Right atrium auricular region (tissue), 2 donors: ENCODE results near the gene LRP2. TPM values are rescaled to one million over a fixed set of nuclear protein-coding genes. Genes with fewer than 3 reads are reported as not detected.

Experiments used
- DNase-seq: peaks from one replicate; pipeline ENCODE4 v3.0.0-alpha.2; 2019; ENCODE audit warnings: low spot score
- H3K27ac ChIP-seq, 2 donors: fragments of 200-600 bp; sonication (generic); 1 replicate in 1 of 2; 2 replicates in 1 of 2; pipeline ENCODE4 v1.5.1; 2016 to 2019
- H3K27me3 ChIP-seq, 2 donors: fragments of 200-600 bp; sonication (generic); one replicate each; pipeline versions ENCODE4 v1.5.1 to v1.6.0; 2017 to 2019
- H3K36me3 ChIP-seq: fragments of 200-600 bp; sonication (generic); one replicate; pipeline ENCODE4 v1.5.1; 2016
- H3K4me1 ChIP-seq, 2 donors: fragments of 200-600 bp; sonication (generic); one replicate each; pipeline versions ENCODE4 v1.5.1 to v1.6.0; 2017 to 2019
- H3K4me3 ChIP-seq, 2 donors: fragments of 200-600 bp; sonication (generic); 1 replicate in 1 of 2; 2 replicates in 1 of 2; pipeline ENCODE4 v1.5.1; 2017 to 2019; ENCODE audit warnings: mild to moderate bottlenecking in 1 of 2, moderate library complexity in 1 of 2
- H3K9me3 ChIP-seq, 2 donors: fragments of 200-600 bp; sonication (generic); one replicate each; pipeline ENCODE4 v1.5.1; 2019
- total RNA-seq, 2 donors: library from RNA; depleted of rRNA; stranded (reverse); fragments of >200 nt; gene quantifications; one replicate each; pipeline ENCODE4 v1.1.0, GENCODE V29; 2016
- TF ChIP-seq, protein P1 (sequence below), 2 donors: fragments of 200-600 bp; sonication (generic); IDR thresholded peaks; one replicate each; pipeline ENCODE4 v1.5.1; 2019; ENCODE audit warnings: antibody characterized with exemption in 2 of 2

Gene LRP2
- total RNA-seq, 2 donors from 2014 or later: 8.1 to 14.8 TPM

DNA sequence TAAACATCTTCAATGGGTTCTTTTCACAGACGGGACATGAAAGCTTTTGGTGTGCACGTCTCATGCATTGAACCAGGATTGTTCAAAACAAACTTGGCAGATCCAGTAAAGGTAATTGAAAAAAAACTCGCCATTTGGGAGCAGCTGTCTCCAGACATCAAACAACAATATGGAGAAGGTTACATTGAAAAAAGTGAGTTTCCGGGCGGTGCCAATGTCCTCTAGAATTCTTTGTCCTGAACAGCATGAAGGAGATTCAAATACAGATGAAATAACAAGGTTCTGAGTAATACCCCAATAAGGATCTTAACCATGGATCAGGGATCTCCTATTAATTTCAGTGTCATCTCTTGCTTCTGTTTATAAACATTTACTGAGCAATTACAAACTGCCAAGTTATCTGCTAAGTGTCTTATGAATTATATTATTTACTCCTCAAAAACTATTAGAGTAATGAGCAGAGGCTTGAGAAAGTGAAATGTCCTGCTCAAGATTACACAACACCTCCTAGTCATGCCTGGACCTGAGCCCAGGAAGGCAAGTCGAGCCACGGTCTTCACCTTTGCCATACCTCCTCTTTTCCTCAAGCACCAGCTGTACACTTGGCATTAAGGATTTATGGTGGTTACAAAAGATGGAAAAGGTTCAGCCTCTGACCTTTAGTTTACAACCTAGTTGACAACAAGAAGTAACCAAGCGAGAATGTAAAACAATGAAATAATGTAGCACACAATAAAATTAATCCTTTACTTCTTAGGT is 270.4 kb downstream of the LRP2 start:
- Histone ChIP-seq H3K27me3 (no peaks in the 10 kb centered on the region), H3K4me1 (peaks cover 0 to 25% of the 10 kb centered on the region in 2 donors), H3K9me3 (no peaks in the 10 kb centered on the region), H3K36me3 (peaks cover 15% of the 10 kb centered on the region), H3K4me3 (no peak overlapping the region), H3K27ac (no peak overlapping the region)
- TF ChIP-seq, protein P1, sequence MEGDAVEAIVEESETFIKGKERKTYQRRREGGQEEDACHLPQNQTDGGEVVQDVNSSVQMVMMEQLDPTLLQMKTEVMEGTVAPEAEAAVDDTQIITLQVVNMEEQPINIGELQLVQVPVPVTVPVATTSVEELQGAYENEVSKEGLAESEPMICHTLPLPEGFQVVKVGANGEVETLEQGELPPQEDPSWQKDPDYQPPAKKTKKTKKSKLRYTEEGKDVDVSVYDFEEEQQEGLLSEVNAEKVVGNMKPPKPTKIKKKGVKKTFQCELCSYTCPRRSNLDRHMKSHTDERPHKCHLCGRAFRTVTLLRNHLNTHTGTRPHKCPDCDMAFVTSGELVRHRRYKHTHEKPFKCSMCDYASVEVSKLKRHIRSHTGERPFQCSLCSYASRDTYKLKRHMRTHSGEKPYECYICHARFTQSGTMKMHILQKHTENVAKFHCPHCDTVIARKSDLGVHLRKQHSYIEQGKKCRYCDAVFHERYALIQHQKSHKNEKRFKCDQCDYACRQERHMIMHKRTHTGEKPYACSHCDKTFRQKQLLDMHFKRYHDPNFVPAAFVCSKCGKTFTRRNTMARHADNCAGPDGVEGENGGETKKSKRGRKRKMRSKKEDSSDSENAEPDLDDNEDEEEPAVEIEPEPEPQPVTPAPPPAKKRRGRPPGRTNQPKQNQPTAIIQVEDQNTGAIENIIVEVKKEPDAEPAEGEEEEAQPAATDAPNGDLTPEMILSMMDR (IDR thresholded peaks at IDR 0.05): no peak
- DNase-seq: no peak

- Histone ChIP-seq H3K4me1 (peaks cover 0 to 27% of the 10 kb centered on the region in 2 donors), H3K9me3 (no peaks in the 10 kb centered on the region), H3K27ac (no peak overlapping the region), H3K27me3 (no peaks in the 10 kb centered on the region), H3K4me3 (no peak overlapping the region), H3K36me3 (peaks cover 8% of the 10 kb centered on the region)
- TF ChIP-seq, protein P1 (IDR thresholded peaks at IDR 0.05): no peak
- no peak for DNase-seq
Measured at GRCh38 chr2:169091256-169091655, 271.1 kb downstream of the LRP2 start.

DNA sequence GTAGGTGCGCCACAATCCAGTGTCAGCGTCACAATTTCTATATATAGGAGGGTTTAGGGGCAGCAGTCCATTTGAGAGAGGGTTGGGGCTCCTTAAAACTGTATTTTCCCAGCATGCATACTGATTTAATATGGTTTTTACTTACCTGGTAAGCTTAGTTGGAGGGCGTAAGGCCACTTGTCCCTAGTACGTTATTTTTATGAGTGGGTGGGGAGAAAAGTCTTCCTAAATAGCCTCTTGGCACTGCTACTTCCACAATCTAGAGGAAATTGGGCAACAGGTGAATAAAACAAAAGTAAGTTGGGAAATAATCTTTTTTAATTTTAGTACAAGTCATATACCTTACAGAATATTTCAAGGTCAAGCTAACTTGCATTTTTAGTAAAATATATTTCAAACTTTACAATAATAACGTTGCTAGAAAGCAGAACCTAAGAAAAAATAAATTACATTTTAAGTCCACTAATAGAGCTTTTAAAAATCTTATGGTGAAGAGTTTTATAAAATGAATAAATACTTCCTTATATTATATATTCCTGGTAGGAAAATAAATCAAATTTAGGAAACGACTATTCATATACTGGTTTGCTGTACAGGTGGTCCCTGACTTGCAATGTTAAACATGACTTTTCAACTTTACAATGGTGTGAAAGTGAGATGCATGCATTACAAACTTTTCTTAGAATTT is 272.1 kb downstream of the LRP2 start:
- no peaks in the 10 kb centered on the region for H3K27me3 ChIP-seq

GRCh38 chr2:169089182-169089581 is 273.2 kb downstream of the LRP2 start:
- Histone ChIP-seq H3K36me3 (peaks cover 8% of the 10 kb centered on the region), H3K4me3 (no peak overlapping the region), H3K4me1 (peaks cover 0 to 27% of the 10 kb centered on the region in 2 donors), H3K27ac (peak overlapping the region in 1 of 2 donors; percentile 43), H3K9me3 (peaks cover 0 to 20% of the 10 kb centered on the region in 2 donors), H3K27me3 (no peaks in the 10 kb centered on the region)
- TF ChIP-seq, protein P1 (IDR thresholded peaks at IDR 0.05): no peak
- no peak for DNase-seq

More for the DNA sequence above, 272.1 kb downstream of the LRP2 start:
- H3K27ac ChIP-seq: no peak overlapping the region
- peaks cover 0 to 27% of the 10 kb centered on the region in 2 donors for H3K4me1 ChIP-seq
- no peak for DNase-seq
- peaks cover 8% of the 10 kb centered on the region for H3K36me3 ChIP-seq
- peaks cover 0 to 9% of the 10 kb centered on the region in 2 donors for H3K9me3 ChIP-seq
- H3K4me3 ChIP-seq: no peak overlapping the region
- TF ChIP-seq, protein P1 (IDR thresholded peaks at IDR 0.05): no peak

GRCh38 chr2:169087757-169088379 is 274.5 kb downstream of the LRP2 start:
- Histone ChIP-seq H3K27ac (peak overlapping the region in 1 of 2 donors; percentile 35), H3K36me3 (peaks cover 14% of the 10 kb centered on the region), H3K4me1 (peaks cover 0 to 27% of the 10 kb centered on the region in 2 donors), H3K9me3 (peaks cover 0 to 22% of the 10 kb centered on the region in 2 donors), H3K4me3 (peak overlapping the region in 1 of 2 donors; percentile 3), H3K27me3 (no peaks in the 10 kb centered on the region)
- TF ChIP-seq, protein P1 (IDR thresholded peaks at IDR 0.05): peak in 1 of 2 donors; percentile 31
- DNase-seq: no peak
